H9 (cell line): Measurements from ENCODE around the gene JUP. TPM values are rescaled to one million over a fixed set of nuclear protein-coding genes. Genes with fewer than 3 reads are reported as not detected.

Experiments used
- DNase-seq: peaks from one replicate; pipeline ENCODE4 v3.0.0-alpha.2; 2017
- H2AFZ ChIP-seq: one replicate; pipeline ENCODE4 v1.6.1; 2013; ENCODE audit warnings: mild to moderate bottlenecking, low read length, control low read depth, moderate library complexity
- H2AK5ac ChIP-seq: 2 replicates; pipeline ENCODE4 v1.6.1; 2013; ENCODE audit warnings: low read length, control low read depth, mixed read lengths; ENCODE audit not compliant: insufficient read length
- H2BK120ac ChIP-seq: one replicate; pipeline ENCODE4 v1.6.1; 2013; ENCODE audit warnings: low read depth, mild to moderate bottlenecking, low read length, control low read depth, inconsistent platforms; ENCODE audit not compliant: poor library complexity, severe bottlenecking
- H2BK12ac ChIP-seq: 2 replicates; pipeline ENCODE4 v1.6.1; 2013; ENCODE audit warnings: low read length, control low read depth, mixed read lengths, low read depth; ENCODE audit not compliant: insufficient read length
- H2BK15ac ChIP-seq: 2 replicates; pipeline ENCODE4 v1.6.1; 2013; ENCODE audit warnings: low read depth, low read length, control low read depth
- H2BK20ac ChIP-seq: one replicate; pipeline ENCODE4 v1.6.1; 2013; ENCODE audit warnings: low read depth, mild to moderate bottlenecking, low read length, control low read depth, inconsistent platforms; ENCODE audit not compliant: poor library complexity, severe bottlenecking
- H2BK5ac ChIP-seq: 2 replicates; pipeline ENCODE4 v1.6.1; 2013; ENCODE audit warnings: low read length, control low read depth, mixed read lengths; ENCODE audit not compliant: insufficient read length
- H3K14ac ChIP-seq: 2 replicates; pipeline ENCODE4 v1.6.1; 2013; ENCODE audit warnings: low read length, control low read depth; ENCODE audit not compliant: insufficient read depth
- H3K18ac ChIP-seq: 2 replicates; pipeline ENCODE4 v1.6.1; 2013; ENCODE audit warnings: low read depth, mild to moderate bottlenecking, mixed read lengths, low read length, control low read depth; ENCODE audit not compliant: insufficient read length
- H3K23ac ChIP-seq: 2 replicates; pipeline ENCODE4 v1.6.1; 2013; ENCODE audit warnings: low read length, control low read depth, mixed read lengths, low read depth; ENCODE audit not compliant: insufficient read length
- H3K23me2 ChIP-seq: 2 replicates; pipeline ENCODE4 v1.6.1; 2013; ENCODE audit warnings: low read depth, mild to moderate bottlenecking, mixed read lengths, low read length, control low read depth; ENCODE audit not compliant: insufficient read length, poor library complexity, severe bottlenecking
- H3K27ac ChIP-seq: 2 replicates; pipeline ENCODE4 v1.5.1; 2013; ENCODE audit warnings: low read length, control low read depth, mixed read lengths, low read depth; ENCODE audit not compliant: insufficient read length
- H3K27me3 ChIP-seq: 2 replicates; pipeline ENCODE4 v1.6.1; 2013; ENCODE audit warnings: low read length, control low read depth, inconsistent platforms; ENCODE audit not compliant: insufficient read depth
- H3K4ac ChIP-seq: 2 replicates; pipeline ENCODE4 v1.6.1; 2013; ENCODE audit warnings: low read depth, mild to moderate bottlenecking, control low read depth, inconsistent platforms, low read length, moderate library complexity
- H3K4me1 ChIP-seq: 2 replicates; pipeline ENCODE4 v1.6.1; 2013; ENCODE audit warnings: low read length, control low read depth, inconsistent platforms; ENCODE audit not compliant: insufficient read depth
- H3K4me2 ChIP-seq: 2 replicates; pipeline ENCODE4 v1.6.1; 2013; ENCODE audit warnings: low read length, control low read depth, mixed read lengths; ENCODE audit not compliant: insufficient read length, insufficient read depth
- H3K56ac ChIP-seq: 2 replicates; pipeline ENCODE4 v1.6.1; 2013; ENCODE audit warnings: low read depth, mild to moderate bottlenecking, mixed read lengths, low read length, control low read depth; ENCODE audit not compliant: insufficient read length
- H3K79me1 ChIP-seq: 2 replicates; pipeline ENCODE4 v1.6.1; 2013; ENCODE audit warnings: low read depth, mild to moderate bottlenecking, moderate library complexity, low read length, control low read depth, inconsistent platforms; ENCODE audit not compliant: insufficient read depth, poor library complexity, severe bottlenecking
- H3K79me2 ChIP-seq: 2 replicates; pipeline ENCODE4 v1.6.1; 2013; ENCODE audit warnings: low read length, control low read depth, inconsistent platforms; ENCODE audit not compliant: insufficient read depth
- H3K9ac ChIP-seq: 2 replicates; pipeline ENCODE4 v1.6.1; 2013; ENCODE audit warnings: low read length, control low read depth, mixed read lengths; ENCODE audit not compliant: insufficient read length; ENCODE audit errors: extremely low read depth
- H3K9me3 ChIP-seq: one replicate; pipeline ENCODE4 v1.6.1; 2013; ENCODE audit warnings: low read depth, low read length, inconsistent platforms; ENCODE audit not compliant: control insufficient read depth
- H3T11ph ChIP-seq: one replicate; pipeline ENCODE4 v1.6.1; 2013; ENCODE audit warnings: mild to moderate bottlenecking, low read length, control low read depth, inconsistent platforms
- H4K20me1 ChIP-seq: one replicate; pipeline ENCODE4 v1.6.1; 2013; ENCODE audit not compliant: control insufficient read depth, insufficient read length, insufficient read depth
- H4K5ac ChIP-seq: 2 replicates; pipeline ENCODE4 v1.6.1; 2013; ENCODE audit warnings: low read depth, mild to moderate bottlenecking, mixed read lengths, low read length, control low read depth; ENCODE audit not compliant: insufficient read length
- H4K8ac ChIP-seq: replicated peaks from 2 replicates; pipeline ENCODE4 v1.6.1; 2013; ENCODE audit warnings: low read length, control low read depth, mixed read lengths, low read depth; ENCODE audit not compliant: insufficient read length
- H4K91ac ChIP-seq: 2 replicates; pipeline ENCODE4 v1.6.1; 2013; ENCODE audit warnings: low read depth, mild to moderate bottlenecking, moderate library complexity, mixed read lengths, low read length, control low read depth; ENCODE audit not compliant: insufficient read length
- H3K27ac Mint-ChIP-seq, 3 experiments: 2 replicates in 2 of 3; 3 replicates in 1 of 3; pipeline ENCODE4 v1.8.0; 2020 to 2021; ENCODE audit warnings: mixed read lengths in 3 of 3, mild to moderate bottlenecking in 1 of 3, moderate library complexity in 1 of 3
- H3K27me3 Mint-ChIP-seq: 2 replicates; pipeline ENCODE4 v1.8.0; 2021; ENCODE audit warnings: low read depth, mild to moderate bottlenecking, moderate library complexity, mixed read lengths
- H3K36me3 Mint-ChIP-seq, 3 experiments: 2 replicates in 2 of 3; 3 replicates in 1 of 3; pipeline ENCODE4 v1.8.0; 2020 to 2021; ENCODE audit warnings: low read depth in 3 of 3, mixed read lengths in 3 of 3; ENCODE audit not compliant: insufficient read depth in 1 of 3
- H3K4me1 Mint-ChIP-seq, 2 experiments: 2 replicates each; pipeline ENCODE4 v1.8.0; 2020; ENCODE audit warnings: mixed read lengths in 2 of 2
- H3K4me3 Mint-ChIP-seq, 2 experiments: 2 replicates in 1 of 2; 3 replicates in 1 of 2; pipeline ENCODE4 v1.8.0; 2020 to 2021; ENCODE audit warnings: mild to moderate bottlenecking in 2 of 2, mixed read lengths in 2 of 2, moderate library complexity in 1 of 2
- H3K9me3 Mint-ChIP-seq, 2 experiments: 2 replicates in 1 of 2; 3 replicates in 1 of 2; pipeline ENCODE4 v1.8.0; 2020; ENCODE audit warnings: mild to moderate bottlenecking in 2 of 2, mixed read lengths in 2 of 2, moderate library complexity in 1 of 2
- WGBS: extraction: QIAGEN DNeasy Blood & Tissue Kit; methylation state at CpG from one replicate; pipeline ENCODE4 v1.1.7; 2013; ENCODE audit warnings: missing lambda C conversion rate, low lambda C conversion rate, mixed read lengths; ENCODE audit not compliant: insufficient read length; ENCODE audit errors: extremely low coverage; 5-methylcytosine and 5-hydroxymethylcytosine counted together
- total RNA-seq: library from RNA; stranded (reverse); gene quantifications from 2 replicates; pipeline ENCODE4 v1.2.1, GENCODE V29; 2021
- TF ChIP-seq, protein P1 (sequence below): fragments of 200-600 bp; sonication (generic); conservative IDR thresholded peaks from 3 replicates; pipeline ENCODE4 v1.8.0; 2021; ENCODE audit warnings: antibody characterized with exemption, mild to moderate bottlenecking

Gene JUP
- total RNA-seq, 1 experiment from 2014 or later, result 90.1 TPM

DNA sequence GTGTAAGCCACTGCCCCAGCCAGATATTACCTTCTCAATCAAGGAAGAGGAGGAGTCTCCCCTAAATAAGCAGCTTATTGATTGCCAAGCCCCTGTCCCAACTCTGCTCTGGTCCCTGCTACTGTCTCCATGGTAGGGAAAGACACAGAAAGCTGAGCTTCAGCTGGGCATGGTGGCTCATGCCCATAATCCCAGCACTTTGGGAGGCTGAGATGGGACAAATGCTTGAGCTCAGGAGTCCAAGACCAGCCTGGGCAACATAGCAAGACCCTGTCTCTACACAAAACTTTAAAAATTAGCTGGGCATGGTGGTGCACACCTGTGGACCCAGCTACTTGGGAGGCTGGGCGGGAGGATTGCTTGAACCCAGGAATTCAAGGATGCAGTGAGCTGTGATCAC, 6.6 kb downstream of the JUP start:
- Histone ChIP-seq H2BK120ac (no peak overlapping the region), H3K14ac (no peak overlapping the region), H3K79me2 (no peaks in the 10 kb centered on the region; the same call in 1 of the 2 replicates), H3K56ac (no peak overlapping the region), H3K27me3 (no peaks in the 10 kb centered on the region), H3K9me3 (no peaks in the 10 kb centered on the region), H3K18ac (no peak overlapping the region), H2AFZ (no peak overlapping the region), H3K4me2 (no peak overlapping the region), H4K8ac (no peak overlapping the region), H2AK5ac (no peak overlapping the region), H4K5ac (no peak overlapping the region), H2BK15ac (no peak overlapping the region), H4K91ac (no peak overlapping the region), H3K27ac (no peak overlapping the region), H2BK20ac (no peak overlapping the region), H3K4ac (no peak overlapping the region), H4K20me1 (no peaks in the 10 kb centered on the region), H2BK12ac (no peak overlapping the region), H3K4me1 (peaks cover 2% of the 10 kb centered on the region; the same call in 1 of the 2 replicates), H3T11ph (no peak overlapping the region), H3K23ac (no peak overlapping the region), H3K9ac (no peak overlapping the region), H2BK5ac (no peak overlapping the region), H3K23me2 (peaks cover 3% of the 10 kb centered on the region), H3K79me1 (no peaks in the 10 kb centered on the region)
- Mint-ChIP-seq H3K9me3 (no peaks in the 10 kb centered on the region; a peak in 1 of 5 replicates), H3K4me1 (peaks cover 52 to 65% of the 10 kb centered on the region in 2 experiments), H3K36me3 (peaks cover 8 to 22% (median 21%) of the 10 kb centered on the region in 3 experiments), H3K4me3 (no peak overlapping the region), H3K27me3 (no peaks in the 10 kb centered on the region), H3K27ac (no peak overlapping the region)
- no CpG with 5 or more reads among the region's 1 CpG for WGBS
- TF ChIP-seq, protein P1, sequence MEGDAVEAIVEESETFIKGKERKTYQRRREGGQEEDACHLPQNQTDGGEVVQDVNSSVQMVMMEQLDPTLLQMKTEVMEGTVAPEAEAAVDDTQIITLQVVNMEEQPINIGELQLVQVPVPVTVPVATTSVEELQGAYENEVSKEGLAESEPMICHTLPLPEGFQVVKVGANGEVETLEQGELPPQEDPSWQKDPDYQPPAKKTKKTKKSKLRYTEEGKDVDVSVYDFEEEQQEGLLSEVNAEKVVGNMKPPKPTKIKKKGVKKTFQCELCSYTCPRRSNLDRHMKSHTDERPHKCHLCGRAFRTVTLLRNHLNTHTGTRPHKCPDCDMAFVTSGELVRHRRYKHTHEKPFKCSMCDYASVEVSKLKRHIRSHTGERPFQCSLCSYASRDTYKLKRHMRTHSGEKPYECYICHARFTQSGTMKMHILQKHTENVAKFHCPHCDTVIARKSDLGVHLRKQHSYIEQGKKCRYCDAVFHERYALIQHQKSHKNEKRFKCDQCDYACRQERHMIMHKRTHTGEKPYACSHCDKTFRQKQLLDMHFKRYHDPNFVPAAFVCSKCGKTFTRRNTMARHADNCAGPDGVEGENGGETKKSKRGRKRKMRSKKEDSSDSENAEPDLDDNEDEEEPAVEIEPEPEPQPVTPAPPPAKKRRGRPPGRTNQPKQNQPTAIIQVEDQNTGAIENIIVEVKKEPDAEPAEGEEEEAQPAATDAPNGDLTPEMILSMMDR, result no peak
- DNase-seq, result no peak
